ENCODE data around the gene GFOD1.
"Not testable (repeated sequence)": the region's sequence is repeated elsewhere in the genome, so short reads cannot be mapped to it uniquely, and the experiment has no call there.

The GFOD1 gene

GRCh38 chr6:13445005-13445743 lies 42.2 kb downstream of the GFOD1 start:
- in situ Hi-C loops (cut with MboI; ENCODE audit: low sequenced_read_pairs), result no loop called here

- in situ Hi-C loops (cut with MboI; ENCODE audit: low sequenced_read_pairs), result no loop called here
These were observed 42.8 kb downstream of the GFOD1 start for GRCh38 chr6:13444604-13445003.

GRCh38 chr6:13443978-13444377 lies 43.4 kb downstream of the GFOD1 start:
- in situ Hi-C loops (cut with MboI; ENCODE audit: low sequenced_read_pairs), result not testable (repeated sequence)

- in situ Hi-C loops (cut with MboI; ENCODE audit: low sequenced_read_pairs), result no loop called here
These were observed 45.6 kb downstream of the GFOD1 start for GRCh38 chr6:13441778-13442177.

- in situ Hi-C loops (cut with MboI; ENCODE audit: low sequenced_read_pairs), result no loop called here
These were observed 47.8 kb downstream of the GFOD1 start for GRCh38 chr6:13439644-13440043.

- in situ Hi-C loops (cut with MboI; ENCODE audit: low sequenced_read_pairs), result no loop called here
These were observed 49.3 kb downstream of the GFOD1 start for GRCh38 chr6:13438126-13438525.

GRCh38 chr6:13437218-13437996 lies 50.0 kb downstream of the GFOD1 start:
- in situ Hi-C loops (cut with MboI; ENCODE audit: low sequenced_read_pairs), result no loop called here

GRCh38 chr6:13436399-13437217 lies 50.8 kb downstream of the GFOD1 start:
- in situ Hi-C loops (cut with MboI; ENCODE audit: low sequenced_read_pairs), result no loop called here

- in situ Hi-C loops (cut with MboI; ENCODE audit: low sequenced_read_pairs), result no loop called here
These were observed 51.7 kb downstream of the GFOD1 start for GRCh38 chr6:13435477-13436246.

GRCh38 chr6:13434777-13435176 lies 52.6 kb downstream of the GFOD1 start:
- in situ Hi-C loops (cut with MboI; ENCODE audit: low sequenced_read_pairs), result no loop called here

- in situ Hi-C loops (cut with MboI; ENCODE audit: low sequenced_read_pairs), result not testable (repeated sequence)
These were observed 53.1 kb downstream of the GFOD1 start for GRCh38 chr6:13434135-13434775.

GRCh38 chr6:13433709-13434121 lies 53.7 kb downstream of the GFOD1 start:
- in situ Hi-C loops (cut with MboI; ENCODE audit: low sequenced_read_pairs), result no loop called here

GRCh38 chr6:13432526-13433184 lies 54.7 kb downstream of the GFOD1 start:
- in situ Hi-C loops (cut with MboI; ENCODE audit: low sequenced_read_pairs), result no loop called here

- in situ Hi-C loops (cut with MboI; ENCODE audit: low sequenced_read_pairs), result no loop called here
These were observed 55.4 kb downstream of the GFOD1 start for GRCh38 chr6:13431861-13432465.

GRCh38 chr6:13431059-13431656 lies 56.2 kb downstream of the GFOD1 start:
- in situ Hi-C loops (cut with MboI; ENCODE audit: low sequenced_read_pairs), result no loop called here

- in situ Hi-C loops (cut with MboI; ENCODE audit: low sequenced_read_pairs), result no loop called here
These were observed 58.0 kb downstream of the GFOD1 start for GRCh38 chr6:13429406-13429753.

GRCh38 chr6:13428583-13429405 lies 58.6 kb downstream of the GFOD1 start:
- in situ Hi-C loops (cut with MboI; ENCODE audit: low sequenced_read_pairs), result no loop called here

All from hTERT RPE-1 (cell line).